Stimulated activated memory B cell treated with anti-CD40 and anti-IgM and Interleukin-4, amounts not matched to agents 10 μg/mL and 1 μg/mL and 100 μg/mL, for 72 hours (primary cell): ENCODE measurements around the gene RER1.

Experiments used
- ATAC-seq: fragments of 150-1000 bp; cut with Tn5 transposase; 2 replicates; pipeline ENCODE4 v1.10.0; 2021
- H3K27ac Mint-ChIP-seq: one replicate; pipeline ENCODE4 v1.8.0; 2022; ENCODE audit warnings: mild to moderate bottlenecking, mixed read lengths
- H3K27me3 Mint-ChIP-seq: one replicate; pipeline ENCODE4 v1.8.0; 2022; ENCODE audit warnings: mixed read lengths
- H3K36me3 Mint-ChIP-seq: one replicate; pipeline ENCODE4 v1.8.0; 2022; ENCODE audit warnings: mixed read lengths
- H3K4me1 Mint-ChIP-seq: one replicate; pipeline ENCODE4 v1.8.0; 2022; ENCODE audit warnings: mixed read lengths
- H3K4me3 Mint-ChIP-seq: one replicate; pipeline ENCODE4 v1.8.0; 2022; ENCODE audit warnings: mild to moderate bottlenecking, moderate library complexity, mixed read lengths
- H3K9me3 Mint-ChIP-seq: one replicate; pipeline ENCODE4 v1.8.0; 2022; ENCODE audit warnings: mixed read lengths

Gene RER1, protein sequence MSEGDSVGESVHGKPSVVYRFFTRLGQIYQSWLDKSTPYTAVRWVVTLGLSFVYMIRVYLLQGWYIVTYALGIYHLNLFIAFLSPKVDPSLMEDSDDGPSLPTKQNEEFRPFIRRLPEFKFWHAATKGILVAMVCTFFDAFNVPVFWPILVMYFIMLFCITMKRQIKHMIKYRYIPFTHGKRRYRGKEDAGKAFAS

GRCh38 chr1:2391041-2391930 is at the start of gene RER1, which contains the start of gene MORN1:
TSS of gene RER1 (plus strand) at chr1:2391841. CDS start at chr1:2395791, 3,950 bp downstream.
TSS of gene MORN1 (minus strand) at chr1:2391554. CDS start at chr1:2391533, 21 bp downstream.
- Mint-ChIP-seq H3K36me3 (peaks cover 29% of the 10 kb centered on the region), H3K4me1 (peaks cover 48% of the 10 kb centered on the region), H3K4me3 (peak within 1 kb of the TSS; percentile 89), H3K27ac (peak within 1 kb of the TSS; percentile 79), H3K9me3 (no peaks in the 10 kb centered on the region), H3K27me3 (no peaks in the 10 kb centered on the region)
- ATAC-seq = peak; percentile 97

DNA sequence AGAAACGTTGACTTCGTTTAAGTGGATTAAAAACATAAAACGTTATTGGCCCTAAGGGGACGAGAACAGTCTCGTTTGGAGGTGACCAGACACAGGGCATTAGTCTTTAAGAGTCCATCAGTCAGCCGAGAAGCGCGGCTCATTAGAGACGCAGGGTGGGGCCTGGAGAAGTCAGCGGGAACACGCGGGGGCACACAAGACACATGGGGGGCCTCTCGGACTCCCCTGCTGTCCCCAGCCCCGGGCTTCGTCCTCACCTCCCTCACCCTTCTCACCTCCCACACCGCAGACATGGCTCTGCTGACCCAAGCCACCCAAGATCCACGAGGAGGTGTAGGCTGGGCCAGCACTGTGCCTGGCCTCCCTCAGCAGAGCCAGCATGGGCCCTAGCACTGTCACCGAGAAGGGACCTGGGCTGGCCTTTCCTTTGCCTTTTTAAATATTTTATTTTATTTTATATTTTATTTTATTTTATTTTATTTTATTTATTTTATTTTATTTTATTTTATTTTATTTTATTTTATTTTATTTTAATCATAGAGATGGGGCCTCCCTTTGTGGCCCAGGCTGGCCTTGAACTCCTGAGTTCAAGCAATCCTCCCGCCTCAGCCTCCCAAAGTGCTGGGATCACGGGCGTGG is 49.1 kb upstream of the RER1 start:
- Mint-ChIP-seq H3K9me3 (no peaks in the 10 kb centered on the region), H3K27ac (no peak overlapping the region), H3K4me1 (no peaks in the 10 kb centered on the region), H3K27me3 (no peaks in the 10 kb centered on the region), H3K36me3 (no peaks in the 10 kb centered on the region), H3K4me3 (no peak overlapping the region)
- no peak for ATAC-seq

- peak; percentile 13 for ATAC-seq
- Mint-ChIP-seq H3K27me3 (no peaks in the 10 kb centered on the region), H3K27ac (no peak overlapping the region), H3K4me1 (no peaks in the 10 kb centered on the region), H3K36me3 (no peaks in the 10 kb centered on the region), H3K4me3 (no peak overlapping the region), H3K9me3 (no peaks in the 10 kb centered on the region)
Observed at GRCh38 chr1:2343023-2343935, 48.4 kb upstream of the RER1 start.

DNA sequence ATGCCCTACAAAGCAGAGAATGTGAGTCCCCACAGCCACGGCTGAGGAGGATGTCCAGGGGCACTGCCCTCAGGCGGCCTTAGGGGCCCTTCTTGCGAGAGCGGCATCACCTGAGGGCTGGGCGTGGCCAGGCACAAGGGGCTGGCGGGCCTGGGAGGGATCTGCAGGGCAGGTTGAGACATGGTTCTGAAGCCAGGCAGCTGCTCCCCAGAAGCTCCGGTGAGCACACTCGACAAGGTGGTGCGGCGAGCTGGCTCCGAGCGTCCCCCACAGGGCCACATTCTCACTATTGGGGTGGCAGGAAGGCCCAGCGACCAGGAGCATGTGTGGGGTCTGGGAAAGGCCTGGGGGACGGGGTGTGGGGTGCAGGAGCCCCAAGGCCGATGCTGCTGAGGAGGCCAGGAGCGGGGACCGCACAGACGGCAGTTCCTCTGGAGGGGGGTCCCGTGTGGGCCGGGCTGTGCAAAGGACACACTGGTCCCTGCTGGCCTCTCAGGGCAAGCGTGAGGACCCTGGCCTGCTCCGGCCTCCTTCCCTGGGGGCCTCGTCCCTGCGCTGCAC is 47.4 kb upstream of the RER1 start:
- Mint-ChIP-seq H3K9me3 (no peaks in the 10 kb centered on the region), H3K36me3 (no peaks in the 10 kb centered on the region), H3K27ac (no peak overlapping the region), H3K4me3 (no peak overlapping the region), H3K4me1 (no peaks in the 10 kb centered on the region), H3K27me3 (no peaks in the 10 kb centered on the region)
- no peak for ATAC-seq

DNA sequence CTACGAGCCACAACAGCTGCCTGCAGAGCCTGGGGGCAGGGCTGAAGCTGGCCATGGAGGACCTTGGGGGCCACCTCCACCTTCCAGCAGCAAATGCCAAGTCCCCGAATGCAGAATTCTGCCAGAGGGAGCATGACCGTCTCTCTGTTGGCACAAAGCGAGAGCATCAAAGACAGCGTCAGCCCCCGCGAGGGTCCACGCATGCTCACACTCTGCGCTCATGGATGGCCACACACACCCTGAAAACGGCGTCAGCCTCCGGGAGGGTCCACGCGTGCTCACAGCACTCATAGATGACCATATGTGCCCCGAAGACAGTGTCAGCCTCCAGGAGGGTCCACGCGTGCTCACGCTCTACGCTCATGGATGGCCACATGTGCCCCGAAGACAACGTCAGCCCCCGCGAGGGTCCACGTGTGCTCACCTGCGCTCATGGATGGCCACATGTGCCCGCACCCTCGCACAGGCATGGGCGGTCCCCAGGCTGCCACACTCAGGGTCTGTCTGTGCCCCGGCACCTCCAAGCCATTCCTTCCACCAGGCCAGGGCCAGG is 46.8 kb upstream of the RER1 start:
- no peak for ATAC-seq
- Mint-ChIP-seq H3K9me3 (no peaks in the 10 kb centered on the region), H3K4me1 (no peaks in the 10 kb centered on the region)

GRCh38 chr1:2345297-2346075 is 46.2 kb upstream of the RER1 start:
- Mint-ChIP-seq H3K36me3 (no peaks in the 10 kb centered on the region), H3K4me3 (no peak overlapping the region), H3K4me1 (no peaks in the 10 kb centered on the region), H3K9me3 (no peaks in the 10 kb centered on the region), H3K27ac (no peak overlapping the region), H3K27me3 (no peaks in the 10 kb centered on the region)
- no peak for ATAC-seq

More for the DNA sequence above, 46.8 kb upstream of the RER1 start:
- no peaks in the 10 kb centered on the region for H3K27me3 Mint-ChIP-seq
- H3K27ac Mint-ChIP-seq = no peak overlapping the region
- H3K4me3 Mint-ChIP-seq = no peak overlapping the region
- H3K36me3 Mint-ChIP-seq = no peaks in the 10 kb centered on the region

DNA sequence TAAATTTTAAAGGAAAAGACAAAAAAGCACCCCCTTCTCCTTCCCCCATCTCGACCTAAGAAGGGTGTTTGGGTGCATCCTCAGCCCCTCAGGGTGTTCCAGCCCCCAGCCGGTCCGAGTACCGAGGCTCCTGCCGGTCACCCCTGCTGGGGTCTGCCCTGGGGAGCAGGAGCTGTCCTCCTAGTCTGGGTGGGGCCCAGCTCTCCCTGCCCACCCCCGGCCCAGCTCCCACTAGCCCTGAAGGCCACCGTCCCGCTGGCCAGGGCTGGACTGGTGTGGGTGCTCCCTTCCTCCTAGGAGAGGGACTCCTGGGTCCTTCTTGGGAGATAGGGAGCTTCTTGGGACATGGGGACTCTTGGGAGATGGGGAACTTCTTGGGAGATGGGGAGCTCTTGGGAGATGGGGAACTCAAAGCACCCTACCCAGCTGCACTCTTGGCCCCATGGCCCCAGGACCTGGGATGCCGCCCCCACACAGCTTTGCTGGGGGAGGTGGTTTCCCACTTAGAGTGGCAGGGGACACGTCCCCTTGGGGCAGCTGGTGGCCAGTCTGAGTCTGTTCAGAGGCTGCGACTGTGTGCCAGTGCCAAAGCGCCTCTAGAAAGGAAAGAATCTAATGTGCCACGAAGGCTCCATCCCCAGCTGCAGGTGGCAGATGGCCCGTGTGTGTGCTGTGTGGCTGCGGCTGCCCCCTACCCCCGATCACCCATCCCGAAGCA is 44.8 kb upstream of the RER1 start:
- H3K27ac Mint-ChIP-seq = no peak overlapping the region
- H3K9me3 Mint-ChIP-seq = no peaks in the 10 kb centered on the region
- ATAC-seq = no peak
- H3K36me3 Mint-ChIP-seq = no peaks in the 10 kb centered on the region
- no peaks in the 10 kb centered on the region for H3K4me1 Mint-ChIP-seq
- H3K27me3 Mint-ChIP-seq = no peaks in the 10 kb centered on the region
- H3K4me3 Mint-ChIP-seq = no peak overlapping the region

GRCh38 chr1:2347409-2347785 is 44.2 kb upstream of the RER1 start:
- Mint-ChIP-seq H3K4me3 (no peak overlapping the region), H3K36me3 (no peaks in the 10 kb centered on the region), H3K4me1 (no peaks in the 10 kb centered on the region), H3K27me3 (no peaks in the 10 kb centered on the region), H3K27ac (no peak overlapping the region), H3K9me3 (no peaks in the 10 kb centered on the region)
- ATAC-seq = no peak

- Mint-ChIP-seq H3K4me3 (no peak overlapping the region), H3K4me1 (no peaks in the 10 kb centered on the region), H3K27ac (no peak overlapping the region), H3K27me3 (no peaks in the 10 kb centered on the region), H3K9me3 (no peaks in the 10 kb centered on the region), H3K36me3 (no peaks in the 10 kb centered on the region)
- ATAC-seq = no peak
Observed at GRCh38 chr1:2347896-2348295, 43.7 kb upstream of the RER1 start.

DNA sequence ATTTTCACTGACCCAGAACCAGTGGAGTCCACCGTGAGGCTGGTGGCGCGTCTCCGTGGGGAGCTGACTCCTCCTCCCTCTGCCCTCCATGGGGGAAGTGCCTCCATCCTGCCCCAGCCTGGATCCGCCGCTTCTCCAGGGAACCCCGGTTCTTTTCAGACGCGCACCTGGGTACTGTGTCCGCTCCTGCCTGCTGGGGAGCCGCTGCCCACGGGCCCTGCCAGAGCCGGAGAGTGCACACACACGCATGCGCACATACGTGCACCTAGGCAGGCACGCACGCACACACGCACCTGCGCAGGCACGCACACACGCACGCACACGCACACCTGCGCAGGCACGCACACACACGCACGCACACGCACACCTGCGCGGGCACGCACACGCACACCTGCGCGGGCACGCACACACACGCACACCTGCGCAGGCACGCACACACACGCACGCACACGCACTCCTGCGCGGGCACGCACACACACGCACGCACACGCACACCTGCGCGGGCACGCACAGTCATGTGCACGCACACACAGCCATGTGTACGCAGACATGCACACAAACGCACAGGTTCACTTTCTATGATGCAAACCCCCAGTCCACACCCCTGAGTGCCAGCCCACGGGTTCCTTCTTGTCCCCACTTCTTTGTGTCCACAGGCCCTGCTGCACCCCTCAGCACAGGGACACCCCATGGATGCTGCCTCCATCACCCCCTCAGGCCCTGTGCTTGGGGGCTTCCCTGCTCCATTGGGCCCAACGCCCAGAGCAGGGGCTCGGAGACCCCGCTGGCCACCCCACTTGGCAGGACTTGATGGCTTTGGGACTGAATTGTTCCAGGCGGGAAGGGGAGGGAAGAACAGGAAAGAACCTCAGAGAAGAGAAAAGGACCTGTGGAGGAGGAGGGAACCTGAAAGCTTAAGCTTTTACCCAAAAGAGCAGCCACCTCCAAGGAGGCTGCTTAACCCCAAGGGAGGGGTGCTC is 43.0 kb upstream of the RER1 start:
- Mint-ChIP-seq H3K4me1 (peaks cover 3% of the 10 kb centered on the region), H3K9me3 (no peaks in the 10 kb centered on the region), H3K27me3 (no peaks in the 10 kb centered on the region), H3K27ac (no peak overlapping the region), H3K4me3 (no peak overlapping the region), H3K36me3 (no peaks in the 10 kb centered on the region)
- peak; percentile 22 for ATAC-seq

GRCh38 chr1:2349806-2350205 is 41.8 kb upstream of the RER1 start:
- no peak for ATAC-seq
- Mint-ChIP-seq H3K4me1 (peaks cover 7% of the 10 kb centered on the region), H3K27me3 (no peaks in the 10 kb centered on the region), H3K36me3 (no peaks in the 10 kb centered on the region), H3K27ac (no peak overlapping the region), H3K9me3 (no peaks in the 10 kb centered on the region), H3K4me3 (no peak overlapping the region)

DNA sequence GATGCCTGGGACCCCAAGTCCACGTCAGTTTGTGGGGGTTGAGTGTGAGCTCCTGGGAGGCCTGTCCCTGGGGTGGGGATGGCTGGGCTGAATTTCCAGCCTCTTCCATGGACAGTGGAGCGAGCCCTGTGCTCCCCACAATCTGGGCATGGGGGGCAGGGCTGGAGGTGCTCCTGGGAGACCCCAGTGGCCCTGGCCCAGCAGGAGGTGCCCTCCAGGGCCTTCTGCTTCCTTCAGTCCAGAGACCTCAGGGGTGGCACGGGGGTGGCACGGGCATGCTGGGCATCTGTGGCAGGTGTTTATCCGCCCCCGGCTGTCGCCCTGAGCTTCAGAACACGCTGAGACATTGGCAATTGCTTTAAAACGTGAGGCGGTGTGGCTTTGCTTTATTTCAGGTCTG is 41.1 kb upstream of the RER1 start:
- Mint-ChIP-seq H3K4me3 (no peak overlapping the region), H3K27ac (no peak overlapping the region), H3K9me3 (no peaks in the 10 kb centered on the region), H3K27me3 (no peaks in the 10 kb centered on the region), H3K36me3 (no peaks in the 10 kb centered on the region), H3K4me1 (peaks cover 7% of the 10 kb centered on the region)
- ATAC-seq = no peak
